PC-9 (cell line): Measurements from ENCODE around the gene CLDN20.

Experiments used
- EZH2 ChIP-seq: fragments of 200-600 bp; sonication (generic); IDR thresholded peaks from 2 replicates; pipeline ENCODE4 v1.8.0; 2017; ENCODE audit warnings: antibody characterized with exemption, low read depth
- TF ChIP-seq, protein P1 (sequence below): fragments of 200-600 bp; sonication (generic); conservative IDR thresholded peaks from 2 replicates; pipeline ENCODE4 v1.6.1; 2017; ENCODE audit warnings: mixed run types, antibody characterized with exemption, mild to moderate bottlenecking, moderate library complexity

DNA sequence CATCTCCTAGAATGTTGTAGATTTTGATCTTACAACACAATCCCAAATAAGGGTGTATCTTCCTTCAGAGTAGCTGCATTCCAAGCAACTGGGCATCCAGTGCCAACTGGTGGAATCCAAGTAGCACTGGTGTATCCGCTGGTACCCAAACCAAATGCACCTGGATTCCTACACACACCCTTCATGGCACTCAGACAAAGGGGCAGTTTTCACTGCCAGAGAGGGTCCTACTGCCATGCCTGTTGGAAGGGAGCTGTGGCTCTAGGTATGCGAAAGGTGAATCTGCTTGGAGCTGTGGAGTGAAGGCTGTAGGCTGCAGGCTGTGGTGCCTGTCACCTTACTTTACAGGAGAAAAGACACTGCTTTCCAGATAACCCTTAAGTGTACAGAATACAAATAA, 17.0 kb upstream of the CLDN20 start:
- TF ChIP-seq, protein P1, sequence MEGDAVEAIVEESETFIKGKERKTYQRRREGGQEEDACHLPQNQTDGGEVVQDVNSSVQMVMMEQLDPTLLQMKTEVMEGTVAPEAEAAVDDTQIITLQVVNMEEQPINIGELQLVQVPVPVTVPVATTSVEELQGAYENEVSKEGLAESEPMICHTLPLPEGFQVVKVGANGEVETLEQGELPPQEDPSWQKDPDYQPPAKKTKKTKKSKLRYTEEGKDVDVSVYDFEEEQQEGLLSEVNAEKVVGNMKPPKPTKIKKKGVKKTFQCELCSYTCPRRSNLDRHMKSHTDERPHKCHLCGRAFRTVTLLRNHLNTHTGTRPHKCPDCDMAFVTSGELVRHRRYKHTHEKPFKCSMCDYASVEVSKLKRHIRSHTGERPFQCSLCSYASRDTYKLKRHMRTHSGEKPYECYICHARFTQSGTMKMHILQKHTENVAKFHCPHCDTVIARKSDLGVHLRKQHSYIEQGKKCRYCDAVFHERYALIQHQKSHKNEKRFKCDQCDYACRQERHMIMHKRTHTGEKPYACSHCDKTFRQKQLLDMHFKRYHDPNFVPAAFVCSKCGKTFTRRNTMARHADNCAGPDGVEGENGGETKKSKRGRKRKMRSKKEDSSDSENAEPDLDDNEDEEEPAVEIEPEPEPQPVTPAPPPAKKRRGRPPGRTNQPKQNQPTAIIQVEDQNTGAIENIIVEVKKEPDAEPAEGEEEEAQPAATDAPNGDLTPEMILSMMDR: no peak
- no peak for TF ChIP-seq EZH2
